HG02938 (cell line): ENCODE measurements around the gene HDGFL1.

Experiments
- ATAC-seq: cut with Tn5 transposase; IDR thresholded peaks from one replicate; pipeline ENCODE4 v1.9.1; 2021; ENCODE audit warnings: mild to moderate bottlenecking, moderate library complexity; ENCODE audit not compliant: unreplicated experiment

The HDGFL1 gene

DNA sequence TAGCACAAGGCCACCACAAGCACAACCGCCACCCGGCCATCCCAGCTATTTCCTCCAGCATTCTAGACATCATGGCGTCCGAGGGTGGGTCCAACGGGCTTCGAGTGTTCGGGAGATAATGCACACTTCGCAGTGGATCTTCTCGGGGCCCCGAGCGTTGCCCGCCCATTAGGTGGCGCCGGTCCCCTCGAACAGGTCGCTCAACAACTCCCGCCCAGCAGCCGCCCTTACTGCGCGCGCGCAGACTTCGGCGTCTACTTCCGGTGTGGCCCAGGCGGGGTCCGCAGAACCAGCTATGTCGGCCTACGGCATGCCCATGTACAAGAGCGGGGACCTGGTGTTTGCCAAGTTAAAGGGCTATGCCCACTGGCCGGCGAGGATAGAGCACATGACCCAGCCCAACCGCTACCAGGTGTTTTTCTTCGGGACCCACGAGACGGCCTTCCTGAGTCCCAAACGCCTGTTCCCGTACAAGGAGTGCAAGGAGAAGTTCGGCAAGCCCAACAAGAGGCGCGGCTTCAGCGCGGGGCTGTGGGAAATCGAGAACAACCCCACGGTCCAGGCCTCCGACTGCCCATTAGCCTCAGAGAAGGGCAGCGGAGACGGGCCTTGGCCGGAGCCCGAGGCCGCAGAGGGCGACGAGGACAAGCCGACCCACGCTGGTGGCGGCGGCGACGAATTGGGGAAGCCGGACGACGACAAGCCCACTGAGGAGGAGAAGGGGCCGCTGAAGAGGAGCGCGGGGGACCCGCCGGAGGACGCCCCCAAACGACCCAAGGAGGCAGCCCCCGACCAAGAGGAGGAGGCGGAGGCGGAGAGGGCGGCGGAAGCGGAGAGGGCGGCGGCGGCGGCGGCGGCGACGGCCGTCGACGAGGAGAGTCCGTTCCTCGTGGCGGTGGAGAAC, at the start of gene HDGFL1:
Gene HDGFL1 (plus strand): TSS at position 286 of the 904 bp plus-strand sequence. CDS start 10 bp downstream, at position 296.
- ATAC-seq = no peak

GRCh38 chr6:22521035-22521434, 48.3 kb upstream of the HDGFL1 start:
- no peak for ATAC-seq

DNA sequence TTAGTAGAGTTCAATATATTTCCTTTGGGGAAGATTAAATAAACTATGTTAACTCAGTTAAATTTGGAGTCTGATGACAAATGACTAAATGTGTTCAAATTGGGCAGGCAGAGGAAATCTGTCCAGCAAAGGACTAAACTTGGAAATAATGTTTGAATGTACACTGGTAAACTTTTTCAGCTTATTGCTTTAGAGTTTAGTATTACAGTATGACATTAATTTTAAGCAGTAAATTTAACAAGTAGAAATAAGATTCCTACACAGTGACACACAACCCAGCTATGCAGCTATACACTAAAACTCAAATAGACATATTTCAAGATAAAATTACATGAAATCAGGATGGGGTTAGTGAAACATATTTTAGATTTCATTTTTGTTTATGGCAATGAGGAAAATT, 42.6 kb upstream of the HDGFL1 start:
- no peak for ATAC-seq

- ATAC-seq = no peak
Measured at GRCh38 chr6:22529866-22530265, 39.5 kb upstream of the HDGFL1 start.

DNA sequence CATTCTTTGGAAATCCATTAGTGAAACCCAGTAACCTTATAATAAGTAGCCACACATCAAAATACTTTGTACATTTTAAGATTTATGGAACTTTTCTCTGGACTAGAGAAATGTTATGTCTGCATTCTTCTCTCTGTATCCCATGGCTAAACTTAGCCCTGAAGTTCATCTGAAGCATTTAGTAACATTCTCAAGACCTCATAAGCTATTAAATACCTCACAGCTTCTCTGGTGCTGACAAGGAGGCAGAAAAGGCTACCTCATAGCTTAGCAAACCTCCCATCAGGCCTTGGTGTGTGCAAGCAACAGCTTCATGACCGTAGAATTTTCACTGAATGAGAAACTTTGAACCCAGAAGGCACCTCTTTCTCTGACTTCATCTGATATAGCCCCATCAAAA, 38.9 kb upstream of the HDGFL1 start:
- ATAC-seq = no peak

- no peak for ATAC-seq
Measured at GRCh38 chr6:22536122-22536521, 33.2 kb upstream of the HDGFL1 start.

DNA sequence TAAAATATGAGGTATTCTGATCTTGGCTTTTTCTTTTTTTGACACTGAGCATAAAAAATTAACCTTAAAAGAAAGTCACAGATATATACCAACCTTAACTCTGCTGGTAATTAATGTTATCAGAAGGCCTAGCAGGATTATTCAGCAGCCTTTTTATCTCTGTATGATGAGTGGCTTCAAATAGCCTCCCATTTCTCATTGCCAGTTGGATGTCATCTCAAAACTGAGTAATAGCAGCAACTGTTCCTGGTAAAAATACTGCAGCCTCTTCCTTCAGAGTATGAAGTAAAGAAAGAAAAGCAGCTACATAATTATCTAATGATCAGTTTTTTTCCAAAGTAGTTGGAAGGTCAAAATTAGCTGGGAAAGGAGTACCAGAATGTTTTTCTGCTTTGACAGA, 24.9 kb upstream of the HDGFL1 start:
- no peak for ATAC-seq

DNA sequence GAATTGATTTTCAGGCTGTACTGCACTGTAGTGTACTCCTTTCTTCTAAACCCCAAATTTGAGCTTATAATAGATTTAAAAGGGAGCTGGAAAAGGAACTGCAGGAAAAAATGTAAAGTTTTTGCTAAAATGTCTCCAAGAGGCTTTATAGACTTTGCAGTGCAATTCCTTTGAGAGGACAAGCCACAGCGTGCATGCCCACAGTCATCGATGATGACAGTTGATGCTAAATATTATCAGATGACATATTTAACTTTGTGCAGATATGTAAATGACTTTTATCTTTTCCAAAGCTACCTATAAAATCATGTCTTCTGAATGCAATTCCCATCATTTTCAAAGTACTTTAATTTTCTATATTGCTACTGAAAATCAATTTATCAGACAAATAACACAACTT, 24.3 kb upstream of the HDGFL1 start:
- ATAC-seq = no peak

- ATAC-seq = no peak
Measured at GRCh38 chr6:22546236-22546635, 23.1 kb upstream of the HDGFL1 start.

DNA sequence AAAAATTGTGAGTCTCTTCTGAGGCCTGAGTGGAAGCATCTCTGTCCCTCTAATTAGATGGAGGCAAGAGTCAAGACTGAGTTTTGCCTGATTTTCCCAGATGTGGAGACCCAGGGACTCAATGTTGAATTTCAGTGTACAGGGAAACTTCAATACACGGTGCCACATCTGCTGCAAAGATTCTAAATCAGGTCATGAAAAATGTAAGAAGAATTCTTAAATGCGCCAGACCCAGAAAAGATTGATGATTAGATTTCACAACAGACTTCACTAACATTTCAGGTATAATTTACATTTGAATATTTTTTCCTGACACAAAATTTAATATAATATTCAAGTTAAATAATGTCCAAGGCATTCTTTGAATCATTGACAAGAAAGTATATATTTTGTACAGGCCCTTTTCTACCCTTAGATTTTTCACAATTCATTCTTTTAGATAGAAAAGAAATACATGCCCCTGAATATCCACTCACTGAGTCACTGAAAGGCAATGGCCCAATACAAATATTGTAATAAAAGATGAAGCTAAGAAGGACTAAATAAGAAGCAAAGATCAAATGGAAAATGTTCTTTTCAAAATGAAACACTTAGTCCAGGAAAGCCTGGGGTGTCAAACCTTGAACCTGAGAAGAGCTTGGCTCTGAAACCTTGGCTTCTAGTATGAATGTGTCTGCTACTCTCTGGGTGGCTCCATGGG, 18.2 kb upstream of the HDGFL1 start:
- ATAC-seq = no peak

GRCh38 chr6:22556266-22556665, 13.1 kb upstream of the HDGFL1 start:
- no peak for ATAC-seq

DNA sequence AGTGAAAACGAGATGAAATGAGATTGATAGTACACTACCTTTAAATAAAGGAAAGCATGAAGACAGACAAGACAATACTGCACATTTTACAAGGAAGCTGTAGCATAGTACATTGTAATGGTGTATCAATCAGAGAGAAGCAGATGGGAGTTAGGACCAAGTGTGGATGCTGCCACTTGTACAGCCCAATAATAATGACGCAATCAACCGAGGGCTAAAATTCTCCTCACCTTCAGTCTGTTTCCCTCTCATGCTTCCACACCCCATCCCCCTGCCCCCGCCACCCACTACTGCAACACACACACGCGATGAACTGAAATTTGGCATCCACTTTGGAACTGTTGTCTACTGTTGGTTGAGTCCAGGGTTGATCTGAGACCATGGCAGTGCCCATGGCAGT, 12.4 kb upstream of the HDGFL1 start:
- no peak for ATAC-seq

DNA sequence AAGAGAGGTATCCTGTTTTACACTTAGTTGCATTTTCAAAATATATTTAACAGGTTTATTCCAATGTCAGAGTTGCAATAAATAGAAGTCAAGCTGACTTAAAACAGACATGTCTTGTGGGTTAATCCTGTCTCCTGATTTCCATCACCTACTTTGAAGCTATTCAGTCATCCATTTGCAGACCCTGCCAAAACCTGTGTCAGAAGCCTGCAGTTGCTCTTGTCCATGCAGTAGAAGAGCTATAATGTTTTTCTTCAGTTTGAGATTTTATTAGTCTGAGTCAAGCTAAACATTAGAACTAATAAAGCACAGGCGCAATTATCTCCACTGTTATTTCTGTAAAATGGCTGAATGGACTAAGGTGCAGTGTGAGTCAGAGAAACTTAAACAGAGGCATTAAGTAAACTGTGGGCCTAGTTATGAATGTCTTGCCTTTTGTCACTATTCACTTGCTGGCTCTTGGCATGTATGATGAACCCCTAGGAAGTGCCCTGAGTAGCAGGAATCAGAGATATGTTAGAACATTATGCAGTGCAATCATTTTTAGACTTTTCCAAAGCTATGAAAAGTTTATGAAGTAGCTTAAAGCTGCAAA, 11.0 kb upstream of the HDGFL1 start:
- ATAC-seq = no peak

- no peak for ATAC-seq
Measured at GRCh38 chr6:22568854-22569253, 512 bp upstream of the HDGFL1 start.

DNA sequence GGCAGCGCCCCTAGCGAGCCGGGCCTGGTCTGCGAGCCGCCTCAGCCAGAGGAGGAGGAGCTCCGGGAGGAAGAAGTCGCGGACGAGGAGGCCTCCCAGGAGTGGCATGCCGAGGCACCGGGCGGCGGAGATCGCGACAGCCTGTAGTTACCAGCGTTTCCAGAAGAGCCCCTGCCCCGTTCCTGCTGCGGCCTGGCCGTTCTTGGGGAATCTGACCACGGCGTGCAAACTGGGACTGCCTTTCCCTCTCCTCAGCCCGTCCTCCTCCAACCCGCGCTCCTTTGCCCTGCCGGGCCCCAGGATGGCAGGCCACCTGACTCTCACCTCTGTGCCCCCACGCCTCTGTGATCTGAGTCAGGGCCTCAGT, 802 bp downstream of the HDGFL1 start:
- ATAC-seq = no peak

GRCh38 chr6:22575190-22575589, 5.8 kb downstream of the HDGFL1 start:
- ATAC-seq = no peak

- ATAC-seq = no peak
Measured at GRCh38 chr6:22579439-22579838, 10.1 kb downstream of the HDGFL1 start.

DNA sequence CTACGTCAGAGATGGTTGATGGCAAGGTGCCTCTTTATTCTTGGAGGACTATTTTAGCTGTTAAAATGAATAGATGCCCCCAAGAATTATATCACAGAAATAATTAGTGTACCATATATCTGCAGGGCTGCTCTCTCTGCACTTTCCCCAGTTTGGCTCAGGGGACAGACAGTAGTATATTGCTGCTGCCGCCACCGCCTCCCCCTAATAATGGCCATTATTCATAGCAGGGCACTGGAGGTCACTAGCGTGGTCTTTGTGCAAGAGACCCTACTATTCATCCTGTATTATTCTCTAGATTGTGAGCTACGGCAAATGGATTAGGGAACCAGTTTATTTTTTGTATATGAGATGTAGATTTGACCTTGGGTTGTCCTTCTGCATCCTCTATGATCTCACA, 11.0 kb downstream of the HDGFL1 start:
- no peak for ATAC-seq

GRCh38 chr6:22582417-22583205, 13.2 kb downstream of the HDGFL1 start:
- ATAC-seq = no peak

GRCh38 chr6:22583230-22583629, 13.9 kb downstream of the HDGFL1 start:
- ATAC-seq = no peak

GRCh38 chr6:22583927-22584326, 14.6 kb downstream of the HDGFL1 start:
- no peak for ATAC-seq
